Sigmoid colon (tissue), 4 donors: Measurements from ENCODE around the gene LAMC3.

Experiments used
- POLR2A ChIP-seq, 2 donors: fragments of 450-650 bp; IDR thresholded peaks; one replicate each; pipeline ENCODE4 v1.6.1; 2016; ENCODE audit warnings: antibody characterized with exemption in 2 of 2, mild to moderate bottlenecking in 2 of 2, moderate library complexity in 2 of 2
- POLR2AphosphoS5 ChIP-seq, 4 donors: sonication (generic); formaldehyde crosslinking; IDR thresholded peaks; one replicate each; pipeline ENCODE4 v1.6.1; 2017; ENCODE audit warnings: antibody characterized with exemption in 4 of 4
- TF ChIP-seq, protein P1 (sequence below), 4 experiments: fragments of 450-650 bp in 3 of 4; fragments of 200-600 bp in 1 of 4; IDR thresholded peaks; one replicate each; pipeline ENCODE4 v1.5.1; 2016 to 2019; ENCODE audit warnings: antibody characterized with exemption in 4 of 4, mild to moderate bottlenecking in 3 of 4, moderate library complexity in 2 of 4

DNA sequence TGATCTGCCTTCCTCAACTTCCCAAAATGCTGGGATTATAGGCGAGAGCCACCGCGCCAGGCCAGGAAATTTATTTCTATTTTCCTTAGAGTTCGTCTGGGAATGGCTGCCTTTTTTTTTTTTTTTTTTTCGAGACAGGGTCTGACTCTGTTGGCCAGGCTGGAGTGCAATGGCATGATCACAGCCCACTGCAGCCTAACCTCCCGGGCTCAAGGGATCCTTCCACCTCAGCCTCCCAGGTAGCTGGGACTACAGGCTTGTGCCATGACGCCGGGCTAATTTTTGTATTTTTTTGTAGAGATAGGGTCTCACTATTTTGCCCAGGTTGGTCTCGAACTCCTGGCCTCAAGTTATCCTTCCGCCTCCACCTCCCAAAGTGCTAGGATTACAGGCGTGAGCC is 888 bp upstream of the LAMC3 start:
- TF ChIP-seq POLR2A (IDR thresholded peaks at IDR 0.05) (no peak), POLR2AphosphoS5 (IDR thresholded peaks at IDR 0.05) (no peak)
- TF ChIP-seq, protein P1, sequence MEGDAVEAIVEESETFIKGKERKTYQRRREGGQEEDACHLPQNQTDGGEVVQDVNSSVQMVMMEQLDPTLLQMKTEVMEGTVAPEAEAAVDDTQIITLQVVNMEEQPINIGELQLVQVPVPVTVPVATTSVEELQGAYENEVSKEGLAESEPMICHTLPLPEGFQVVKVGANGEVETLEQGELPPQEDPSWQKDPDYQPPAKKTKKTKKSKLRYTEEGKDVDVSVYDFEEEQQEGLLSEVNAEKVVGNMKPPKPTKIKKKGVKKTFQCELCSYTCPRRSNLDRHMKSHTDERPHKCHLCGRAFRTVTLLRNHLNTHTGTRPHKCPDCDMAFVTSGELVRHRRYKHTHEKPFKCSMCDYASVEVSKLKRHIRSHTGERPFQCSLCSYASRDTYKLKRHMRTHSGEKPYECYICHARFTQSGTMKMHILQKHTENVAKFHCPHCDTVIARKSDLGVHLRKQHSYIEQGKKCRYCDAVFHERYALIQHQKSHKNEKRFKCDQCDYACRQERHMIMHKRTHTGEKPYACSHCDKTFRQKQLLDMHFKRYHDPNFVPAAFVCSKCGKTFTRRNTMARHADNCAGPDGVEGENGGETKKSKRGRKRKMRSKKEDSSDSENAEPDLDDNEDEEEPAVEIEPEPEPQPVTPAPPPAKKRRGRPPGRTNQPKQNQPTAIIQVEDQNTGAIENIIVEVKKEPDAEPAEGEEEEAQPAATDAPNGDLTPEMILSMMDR (IDR thresholded peaks at IDR 0.05): no peak
